ENCODE data around the gene AKAP13. TPM values are rescaled to one million over a fixed set of nuclear protein-coding genes. Genes with fewer than 3 reads are reported as not detected.

The AKAP13 gene
- total and polyA plus RNA-seq, 2 of the 13 experiments (the other 11 are each of a cell fraction or from before 2014, with no cell fraction given), result 6.7 to 27.1 TPM

- TF ChIP-seq THAP7 (CRISPR knock-in tag; IDR thresholded peaks at IDR 0.05) (no peak), XRCC5 (optimal IDR thresholded peaks at IDR 0.05; ENCODE audit: low read length) (no peak), ZNF124 (CRISPR knock-in tag; IDR thresholded peaks at IDR 0.05) (no peak), ZNF496 (CRISPR knock-in tag; IDR thresholded peaks at IDR 0.05; ENCODE audit: insufficient replicate concordance) (no peak), ASH2L (IDR thresholded peaks at IDR 0.05; ENCODE audit: insufficient read length, low read depth, low read length) (no peak)
These were observed 113.8 kb downstream of the AKAP13 start (continued) for GRCh38 chr15:85494048-85494777.

- H3K27me3 ChIP-seq (ENCODE audit: control insufficient read depth in 1 of 2, insufficient read depth in 2 of 2, low read length in 2 of 2), result no peaks in the 10 kb centered on the region
- ChIA-PET CTCF (ENCODE audit: low intra/inter-chr PET ratio, low total read pairs) (no interaction called here), POLR2A (no interaction called here)
- no peak for ATAC-seq
- no peak for FAIRE-seq
- no peaks in the 10 kb centered on the region for H4K20me1 ChIP-seq (ENCODE audit: insufficient read depth, low read length)
- no peak overlapping the region for H3K4me2 ChIP-seq (ENCODE audit: low read depth, low read length)
- intact Hi-C loops (cut with micrococcal nuclease; ENCODE audit: unreplicated experiment), result no loop called here
- H3K4me3 ChIP-seq (replicated peaks in 1 of 3; ENCODE audit: insufficient read depth in 1 of 3, low read depth in 2 of 3, low read length in 3 of 3), result no peak overlapping the region
- WGBS (ENCODE audit: low lambda C conversion rate), result 82% methylated on average over 3 of the region's 3 CpGs
- in situ Hi-C loops (cut with HindIII; ENCODE audit: extremely low pct_ligation_motif_present, low pct_unique_long_range_greater_than_20kb), result no loop called here
- TF ChIP-seq HNRNPUL1 (IDR thresholded peaks at IDR 0.05; ENCODE audit: low read depth, low read length) (no peak), THAP9 (CRISPR knock-in tag; IDR thresholded peaks at IDR 0.05; ENCODE audit: borderline replicate concordance) (no peak), ZNF816 (CRISPR knock-in tag; IDR thresholded peaks at IDR 0.05; ENCODE audit: borderline replicate concordance) (no peak), MIER2 (CRISPR knock-in tag; IDR thresholded peaks at IDR 0.05) (no peak), SNAPC5 (CRISPR knock-in tag; IDR thresholded peaks at IDR 0.05; ENCODE audit: borderline replicate concordance) (no peak), SALL2 (CRISPR knock-in tag; IDR thresholded peaks at IDR 0.05) (no peak), U2AF2 (IDR thresholded peaks at IDR 0.05; ENCODE audit: low read depth, low read length) (no peak), THAP11 (CRISPR knock-in tag; IDR thresholded peaks at IDR 0.05) (no peak), FOXK2 (IDR thresholded peaks at IDR 0.05) (no peak), ZFP41 (CRISPR knock-in tag; IDR thresholded peaks at IDR 0.05; ENCODE audit: borderline replicate concordance) (no peak), FOXJ3 (CRISPR knock-in tag; IDR thresholded peaks at IDR 0.05; ENCODE audit: borderline replicate concordance) (no peak), CBX1 (IDR thresholded peaks at IDR 0.05; ENCODE audit: low read depth) (no peak), SALL1 (CRISPR knock-in tag; IDR thresholded peaks at IDR 0.05) (no peak), MIER3 (CRISPR knock-in tag; IDR thresholded peaks at IDR 0.05; ENCODE audit: borderline replicate concordance) (no peak)
- BruUV-seq (replicated peaks), result no TSS peak
- peaks cover 2% of the 10 kb centered on the region for H3K79me2 ChIP-seq (ENCODE audit: insufficient read depth, low read length)
- peaks cover 19% of the 10 kb centered on the region for H3K4me1 ChIP-seq (ENCODE audit: insufficient read depth, low read length)
- no peak overlapping the region for H3K9ac ChIP-seq (ENCODE audit: insufficient read depth, low read depth, low read length)
- no peak overlapping the region for H3K27ac ChIP-seq (ENCODE audit: extremely low read length, insufficient read depth, low read length)
- no peak overlapping the region for H2AFZ ChIP-seq (ENCODE audit: low read length)
- no peak for DNase-seq (ENCODE audit: low spot score)
- no peaks in the 10 kb centered on the region for H3K9me3 ChIP-seq (ENCODE audit: low read length)
- H3K36me3 ChIP-seq (replicated peaks in 1 of 2; ENCODE audit: control insufficient read depth in 1 of 2, insufficient read depth in 2 of 2, low read length in 2 of 2), result no peaks in the 10 kb centered on the region
These were observed 114.7 kb downstream of the AKAP13 start for GRCh38 chr15:85495096-85495495.
